Keratinocyte (primary cell): Measurements from ENCODE around the gene LSM14A. TPM values are rescaled to one million over a fixed set of nuclear protein-coding genes. Genes with fewer than 3 reads are reported as not detected.

Experiments
- DNase-seq: peaks from one replicate; pipeline ENCODE4 v3.0.0-alpha.2; 2011; ENCODE audit warnings: low read depth, missing footprints, low spot score
- FAIRE-seq: peaks from 2 replicates; lab custom pipeline; 2011; peaks lifted over from hg19 to GRCh38; lab: Jason Lieb, UNC
- H2AFZ ChIP-seq: 2 replicates; pipeline ENCODE4 v1.6.0; 2012; ENCODE audit warnings: low read length, control low read depth, inconsistent platforms; ENCODE audit not compliant: control insufficient read depth
- H3K27ac ChIP-seq: 2 replicates; pipeline ENCODE4 v1.5.1; 2011; ENCODE audit warnings: low read length; ENCODE audit not compliant: control insufficient read depth, insufficient read depth
- H3K27me3 ChIP-seq: 3 replicates; pipeline ENCODE4 v1.6.0; 2011; ENCODE audit warnings: low read length; ENCODE audit not compliant: control insufficient read depth, insufficient read depth; ENCODE audit errors: extremely low read depth
- H3K36me3 ChIP-seq, 2 experiments: 2 replicates in 1 of 2; 3 replicates in 1 of 2; pipeline ENCODE4 v1.5.1; 2011; ENCODE audit warnings: low read length in 2 of 2, mild to moderate bottlenecking in 1 of 2; ENCODE audit not compliant: control insufficient read depth in 2 of 2, insufficient read depth in 2 of 2; ENCODE audit errors: extremely low read depth in 1 of 2
- H3K4me1 ChIP-seq: 3 replicates; pipeline ENCODE4 v1.5.1; 2011; ENCODE audit warnings: low read length; ENCODE audit not compliant: control insufficient read depth, insufficient read depth; ENCODE audit errors: extremely low read depth
- H3K4me2 ChIP-seq: 3 replicates; pipeline ENCODE4 v1.6.0; 2011; ENCODE audit warnings: low read depth, low read length; ENCODE audit not compliant: control insufficient read depth, insufficient read depth; ENCODE audit errors: extremely low read depth
- H3K4me3 ChIP-seq, 3 experiments: fragments of 200-600 bp in 1 of 3; sonication (generic) in 1 of 3; 2 replicates in 2 of 3; 3 replicates in 1 of 3; pipeline ENCODE4 v1.5.1; 2011 to 2016; ENCODE audit warnings: low read length in 3 of 3, mild to moderate bottlenecking in 3 of 3, control low read depth in 2 of 3, inconsistent platforms in 1 of 3, low read depth in 1 of 3, mixed read lengths in 1 of 3, mixed run types in 1 of 3, moderate library complexity in 1 of 3; ENCODE audit not compliant: control insufficient read depth in 2 of 3, insufficient read depth in 2 of 3; ENCODE audit errors: extremely low read depth in 1 of 3
- H3K79me2 ChIP-seq: 2 replicates; pipeline ENCODE4 v1.6.0; 2012; ENCODE audit warnings: low read length; ENCODE audit not compliant: control insufficient read depth, insufficient read depth
- H3K9ac ChIP-seq: 3 replicates; pipeline ENCODE4 v1.6.0; 2011; ENCODE audit warnings: low read length; ENCODE audit not compliant: control insufficient read depth, insufficient read depth; ENCODE audit errors: extremely low read depth
- H3K9me1 ChIP-seq: 3 replicates; pipeline ENCODE4 v1.6.0; 2011; ENCODE audit warnings: low read length; ENCODE audit not compliant: control insufficient read depth, insufficient read depth; ENCODE audit errors: extremely low read depth
- H3K9me3 ChIP-seq: 2 replicates; pipeline ENCODE4 v1.5.1; 2012; ENCODE audit warnings: low read depth, low read length; ENCODE audit not compliant: control insufficient read depth
- H4K20me1 ChIP-seq: 3 replicates; pipeline ENCODE4 v1.6.0; 2011; ENCODE audit warnings: low read length; ENCODE audit not compliant: control insufficient read depth, insufficient read depth; ENCODE audit errors: extremely low read depth
- EZH2 ChIP-seq: IDR thresholded peaks from one replicate; pipeline ENCODE4 v1.6.1; 2012; ENCODE audit warnings: inconsistent platforms, mild to moderate bottlenecking, low read length, moderate library complexity
- dilution Hi-C: fragments of 300-500 bp; cut with MboI; formaldehyde crosslinking; loops from one replicate; pipeline ENCODE4 v1.7.0; 2020; ENCODE audit warnings: low sequenced_read_pairs; ENCODE audit not compliant: extremely low pct_ligation_motif_present
- polyA plus RNA-seq, 5 experiments: library from polyadenylated mRNA; depleted of rRNA in 3 of 5; stranded (reverse) in 3 of 5; stranded (forward) in 1 of 5; unstranded in 1 of 5; fragments of >200 nt; gene quantifications; 1 replicate in 1 of 5; 2 replicates in 3 of 5; 3 replicates in 1 of 5; pipeline versions ENCODE4 v1.2.1 to v1.2.3, GENCODE V29; 2011 to 2012; ENCODE audit warnings: missing spikeins in 2 of 5, low read depth in 1 of 5, low replicate concordance in 1 of 5
- TF ChIP-seq, protein P1 (sequence below), 3 experiments: IDR thresholded peaks in 1 of 3; conservative IDR thresholded peaks in 1 of 3; optimal IDR thresholded peaks in 1 of 3; 2 replicates in 2 of 3; 3 replicates in 1 of 3; pipeline versions ENCODE3 to v1.5.1; 2011; ENCODE audit warnings: low read length in 3 of 3, mild to moderate bottlenecking in 3 of 3, moderate library complexity in 2 of 3, control low read depth in 1 of 3, inconsistent platforms in 1 of 3; ENCODE audit not compliant: insufficient read depth in 2 of 3; ENCODE audit errors: extremely low read depth in 1 of 3

Gene LSM14A
- polyA plus RNA-seq, 1 donor (not counting 4 experiments of a cell fraction or from before 2014, with no cell fraction given) = 103 TPM

DNA sequence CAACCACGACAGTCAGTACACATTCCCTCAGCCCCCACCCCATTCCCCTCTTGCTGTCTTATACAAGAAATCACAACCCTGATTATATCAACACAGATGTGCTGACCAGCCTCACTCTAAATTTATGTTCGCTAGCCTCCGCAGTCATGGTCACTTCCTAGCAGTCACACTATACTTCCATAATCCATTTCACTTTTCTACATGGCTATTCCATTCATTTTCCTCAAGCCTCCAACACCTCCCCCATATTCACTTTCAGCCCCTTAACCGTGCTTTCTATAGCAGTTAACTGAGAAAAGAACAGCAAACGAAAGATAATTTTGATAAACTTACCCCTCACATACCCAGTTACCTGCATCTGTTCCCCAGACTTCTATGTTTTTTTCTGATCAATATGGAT, 8.4 kb downstream of the LSM14A start:
- no peak overlapping the region for H3K4me3 ChIP-seq
- DNase-seq = no peak
- H3K4me2 ChIP-seq = no peak overlapping the region
- dilution Hi-C loops = no loop called here
- H3K36me3 ChIP-seq = peaks cover 2 to 3% of the 10 kb centered on the region in 2 experiments
- peaks cover 22% of the 10 kb centered on the region for H4K20me1 ChIP-seq
- H3K4me1 ChIP-seq = peaks cover 32% of the 10 kb centered on the region
- no peak for FAIRE-seq
- no peak overlapping the region for H3K9ac ChIP-seq
- H3K79me2 ChIP-seq = peaks cover 99% of the 10 kb centered on the region
- H3K9me1 ChIP-seq = peaks cover 3% of the 10 kb centered on the region
- no peak overlapping the region for H2AFZ ChIP-seq
- no peak overlapping the region for H3K27ac ChIP-seq
- H3K9me3 ChIP-seq = no peaks in the 10 kb centered on the region
- no peaks in the 10 kb centered on the region for H3K27me3 ChIP-seq
- TF ChIP-seq EZH2 = no peak
- TF ChIP-seq, protein P1, sequence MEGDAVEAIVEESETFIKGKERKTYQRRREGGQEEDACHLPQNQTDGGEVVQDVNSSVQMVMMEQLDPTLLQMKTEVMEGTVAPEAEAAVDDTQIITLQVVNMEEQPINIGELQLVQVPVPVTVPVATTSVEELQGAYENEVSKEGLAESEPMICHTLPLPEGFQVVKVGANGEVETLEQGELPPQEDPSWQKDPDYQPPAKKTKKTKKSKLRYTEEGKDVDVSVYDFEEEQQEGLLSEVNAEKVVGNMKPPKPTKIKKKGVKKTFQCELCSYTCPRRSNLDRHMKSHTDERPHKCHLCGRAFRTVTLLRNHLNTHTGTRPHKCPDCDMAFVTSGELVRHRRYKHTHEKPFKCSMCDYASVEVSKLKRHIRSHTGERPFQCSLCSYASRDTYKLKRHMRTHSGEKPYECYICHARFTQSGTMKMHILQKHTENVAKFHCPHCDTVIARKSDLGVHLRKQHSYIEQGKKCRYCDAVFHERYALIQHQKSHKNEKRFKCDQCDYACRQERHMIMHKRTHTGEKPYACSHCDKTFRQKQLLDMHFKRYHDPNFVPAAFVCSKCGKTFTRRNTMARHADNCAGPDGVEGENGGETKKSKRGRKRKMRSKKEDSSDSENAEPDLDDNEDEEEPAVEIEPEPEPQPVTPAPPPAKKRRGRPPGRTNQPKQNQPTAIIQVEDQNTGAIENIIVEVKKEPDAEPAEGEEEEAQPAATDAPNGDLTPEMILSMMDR (optimal IDR thresholded peaks at IDR 0.05 in 1 of 3, IDR thresholded peaks at IDR 0.05 in 1 of 3, conservative IDR thresholded peaks at IDR 0.05 in 1 of 3; ENCODE audit: extremely low read depth in 1 of 3, insufficient read depth in 2 of 3, low read length in 3 of 3) = no peak

DNA sequence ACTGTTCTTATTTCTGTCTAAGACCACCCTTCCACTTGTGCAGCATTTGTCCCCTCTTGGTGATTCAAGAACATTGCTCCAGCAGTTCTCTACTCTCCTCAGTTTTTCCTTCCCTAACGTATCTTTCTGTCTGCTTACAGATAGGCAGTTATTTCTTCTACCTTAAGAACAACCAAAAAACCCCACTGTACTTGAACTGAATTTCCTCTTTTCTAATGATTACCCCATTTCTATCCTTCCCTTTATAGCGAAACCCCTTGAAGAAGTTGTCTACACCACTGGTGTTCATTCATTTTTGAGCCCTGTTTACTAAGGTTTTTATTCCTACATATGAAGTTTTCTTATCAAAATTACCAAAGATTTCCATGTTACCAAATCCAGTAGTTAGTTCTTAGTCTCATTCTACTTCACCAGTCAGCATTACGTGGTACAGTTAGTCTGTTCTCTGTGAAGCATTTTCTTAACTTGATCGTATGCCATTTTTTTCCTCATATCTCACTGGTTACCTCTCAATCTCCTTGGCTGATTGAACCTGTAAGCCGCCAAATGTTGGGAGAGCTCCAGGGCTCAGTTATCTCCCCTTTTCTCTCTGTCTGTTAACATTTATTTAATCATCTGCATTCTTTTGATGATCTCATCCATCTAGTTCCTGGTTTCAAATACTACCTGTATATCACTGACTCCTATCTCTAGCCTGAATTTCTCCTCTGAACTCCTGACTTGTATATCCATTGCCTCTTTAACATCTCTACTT, 9.0 kb downstream of the LSM14A start:
- Histone ChIP-seq H3K27me3 (no peaks in the 10 kb centered on the region), H4K20me1 (peaks cover 21% of the 10 kb centered on the region), H3K27ac (no peak overlapping the region), H3K79me2 (peaks cover 99% of the 10 kb centered on the region), H3K9ac (no peak overlapping the region), H3K4me1 (peaks cover 28% of the 10 kb centered on the region), H3K9me1 (peaks cover 3% of the 10 kb centered on the region), H2AFZ (no peak overlapping the region), H3K4me2 (peak overlapping the region; percentile 3), H3K4me3 (no peak overlapping the region), H3K36me3 (peaks cover 2 to 3% of the 10 kb centered on the region in 2 experiments), H3K9me3 (no peaks in the 10 kb centered on the region)
- dilution Hi-C loops = no loop called here
- FAIRE-seq = peak; percentile 44
- DNase-seq = no peak
- TF ChIP-seq, protein P1 (optimal IDR thresholded peaks at IDR 0.05 in 1 of 3, IDR thresholded peaks at IDR 0.05 in 1 of 3, conservative IDR thresholded peaks at IDR 0.05 in 1 of 3; ENCODE audit: extremely low read depth in 1 of 3, insufficient read depth in 2 of 3, low read length in 3 of 3) = no peak
- TF ChIP-seq EZH2 = no peak
